ENCODE results near the gene MBD3L5. TPM values are rescaled to one million over a fixed set of nuclear protein-coding genes. Genes with fewer than 3 reads are reported as not detected.

The MBD3L5 gene
- total and polyA plus RNA-seq, 4 donors, result not detected

DNA sequence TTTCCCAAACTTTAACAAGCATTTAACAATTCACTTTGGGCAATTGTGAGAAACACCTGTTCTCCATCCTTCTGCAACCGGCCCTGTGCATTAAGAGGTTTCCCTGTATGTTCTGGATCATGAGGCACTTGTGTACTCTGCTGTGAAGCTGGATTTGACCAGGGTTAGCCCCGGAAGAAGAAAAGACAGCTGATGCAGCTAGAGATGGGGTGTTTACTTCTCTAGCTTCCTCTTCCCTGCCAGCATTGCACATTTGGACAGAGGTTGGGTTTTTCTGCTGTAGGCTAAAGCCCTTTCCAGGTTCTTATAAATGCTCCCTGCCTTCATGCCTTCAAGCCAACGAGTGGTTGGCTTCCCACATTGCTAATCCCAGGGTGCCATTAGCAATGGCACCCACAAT lies 30.0 kb upstream of the MBD3L5 start:
- Histone ChIP-seq H3K4me1 (ENCODE audit: control insufficient read depth in 4 of 4, insufficient read depth in 4 of 4, low read length in 3 of 4) (peaks cover 0 to 2% (median 0%) of the 10 kb centered on the region in 4 donors), H3K36me3 (ENCODE audit: control insufficient read depth in 4 of 4, insufficient read depth in 3 of 4, low read depth in 1 of 4, low read length in 3 of 4) (no peaks in the 10 kb centered on the region), H3K27ac (ENCODE audit: low read depth in 1 of 2, low read length in 2 of 2) (no peak overlapping the region), H3K4me3 (ENCODE audit: low read depth in 1 of 3, low read length in 3 of 3) (no peak overlapping the region), H3K27me3 (ENCODE audit: control insufficient read depth in 4 of 4, insufficient read depth in 4 of 4, low read length in 3 of 4) (no peaks in the 10 kb centered on the region), H3K9ac (ENCODE audit: low read depth in 1 of 2, low read length in 2 of 2) (no peak overlapping the region), H3K9me3 (ENCODE audit: control insufficient read depth in 4 of 4, low read length in 3 of 4) (no peaks in the 10 kb centered on the region)
- TF ChIP-seq YY1 (IDR thresholded peaks at IDR 0.05) (no peak), GABPA (IDR thresholded peaks at IDR 0.05 in 1 of 2, conservative IDR thresholded peaks at IDR 0.05 in 1 of 2) (no peak), RAD21 (IDR thresholded peaks at IDR 0.05) (no peak)
- TF ChIP-seq, protein P1, sequence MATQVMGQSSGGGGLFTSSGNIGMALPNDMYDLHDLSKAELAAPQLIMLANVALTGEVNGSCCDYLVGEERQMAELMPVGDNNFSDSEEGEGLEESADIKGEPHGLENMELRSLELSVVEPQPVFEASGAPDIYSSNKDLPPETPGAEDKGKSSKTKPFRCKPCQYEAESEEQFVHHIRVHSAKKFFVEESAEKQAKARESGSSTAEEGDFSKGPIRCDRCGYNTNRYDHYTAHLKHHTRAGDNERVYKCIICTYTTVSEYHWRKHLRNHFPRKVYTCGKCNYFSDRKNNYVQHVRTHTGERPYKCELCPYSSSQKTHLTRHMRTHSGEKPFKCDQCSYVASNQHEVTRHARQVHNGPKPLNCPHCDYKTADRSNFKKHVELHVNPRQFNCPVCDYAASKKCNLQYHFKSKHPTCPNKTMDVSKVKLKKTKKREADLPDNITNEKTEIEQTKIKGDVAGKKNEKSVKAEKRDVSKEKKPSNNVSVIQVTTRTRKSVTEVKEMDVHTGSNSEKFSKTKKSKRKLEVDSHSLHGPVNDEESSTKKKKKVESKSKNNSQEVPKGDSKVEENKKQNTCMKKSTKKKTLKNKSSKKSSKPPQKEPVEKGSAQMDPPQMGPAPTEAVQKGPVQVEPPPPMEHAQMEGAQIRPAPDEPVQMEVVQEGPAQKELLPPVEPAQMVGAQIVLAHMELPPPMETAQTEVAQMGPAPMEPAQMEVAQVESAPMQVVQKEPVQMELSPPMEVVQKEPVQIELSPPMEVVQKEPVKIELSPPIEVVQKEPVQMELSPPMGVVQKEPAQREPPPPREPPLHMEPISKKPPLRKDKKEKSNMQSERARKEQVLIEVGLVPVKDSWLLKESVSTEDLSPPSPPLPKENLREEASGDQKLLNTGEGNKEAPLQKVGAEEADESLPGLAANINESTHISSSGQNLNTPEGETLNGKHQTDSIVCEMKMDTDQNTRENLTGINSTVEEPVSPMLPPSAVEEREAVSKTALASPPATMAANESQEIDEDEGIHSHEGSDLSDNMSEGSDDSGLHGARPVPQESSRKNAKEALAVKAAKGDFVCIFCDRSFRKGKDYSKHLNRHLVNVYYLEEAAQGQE (IDR thresholded peaks at IDR 0.05), result no peak
- TF ChIP-seq, protein P2, sequence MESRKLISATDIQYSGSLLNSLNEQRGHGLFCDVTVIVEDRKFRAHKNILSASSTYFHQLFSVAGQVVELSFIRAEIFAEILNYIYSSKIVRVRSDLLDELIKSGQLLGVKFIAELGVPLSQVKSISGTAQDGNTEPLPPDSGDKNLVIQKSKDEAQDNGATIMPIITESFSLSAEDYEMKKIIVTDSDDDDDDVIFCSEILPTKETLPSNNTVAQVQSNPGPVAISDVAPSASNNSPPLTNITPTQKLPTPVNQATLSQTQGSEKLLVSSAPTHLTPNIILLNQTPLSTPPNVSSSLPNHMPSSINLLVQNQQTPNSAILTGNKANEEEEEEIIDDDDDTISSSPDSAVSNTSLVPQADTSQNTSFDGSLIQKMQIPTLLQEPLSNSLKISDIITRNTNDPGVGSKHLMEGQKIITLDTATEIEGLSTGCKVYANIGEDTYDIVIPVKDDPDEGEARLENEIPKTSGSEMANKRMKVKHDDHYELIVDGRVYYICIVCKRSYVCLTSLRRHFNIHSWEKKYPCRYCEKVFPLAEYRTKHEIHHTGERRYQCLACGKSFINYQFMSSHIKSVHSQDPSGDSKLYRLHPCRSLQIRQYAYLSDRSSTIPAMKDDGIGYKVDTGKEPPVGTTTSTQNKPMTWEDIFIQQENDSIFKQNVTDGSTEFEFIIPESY (IDR thresholded peaks at IDR 0.05), result no peak
- TF ChIP-seq, protein P3, sequence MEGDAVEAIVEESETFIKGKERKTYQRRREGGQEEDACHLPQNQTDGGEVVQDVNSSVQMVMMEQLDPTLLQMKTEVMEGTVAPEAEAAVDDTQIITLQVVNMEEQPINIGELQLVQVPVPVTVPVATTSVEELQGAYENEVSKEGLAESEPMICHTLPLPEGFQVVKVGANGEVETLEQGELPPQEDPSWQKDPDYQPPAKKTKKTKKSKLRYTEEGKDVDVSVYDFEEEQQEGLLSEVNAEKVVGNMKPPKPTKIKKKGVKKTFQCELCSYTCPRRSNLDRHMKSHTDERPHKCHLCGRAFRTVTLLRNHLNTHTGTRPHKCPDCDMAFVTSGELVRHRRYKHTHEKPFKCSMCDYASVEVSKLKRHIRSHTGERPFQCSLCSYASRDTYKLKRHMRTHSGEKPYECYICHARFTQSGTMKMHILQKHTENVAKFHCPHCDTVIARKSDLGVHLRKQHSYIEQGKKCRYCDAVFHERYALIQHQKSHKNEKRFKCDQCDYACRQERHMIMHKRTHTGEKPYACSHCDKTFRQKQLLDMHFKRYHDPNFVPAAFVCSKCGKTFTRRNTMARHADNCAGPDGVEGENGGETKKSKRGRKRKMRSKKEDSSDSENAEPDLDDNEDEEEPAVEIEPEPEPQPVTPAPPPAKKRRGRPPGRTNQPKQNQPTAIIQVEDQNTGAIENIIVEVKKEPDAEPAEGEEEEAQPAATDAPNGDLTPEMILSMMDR (IDR thresholded peaks at IDR 0.05; ENCODE audit: low read depth, low read length, missing input control), result no peak
- WGBS, result 49% methylated on average over 3 of the region's 3 CpGs
- DNase-seq (ENCODE audit: low spot score), result no peak

DNA sequence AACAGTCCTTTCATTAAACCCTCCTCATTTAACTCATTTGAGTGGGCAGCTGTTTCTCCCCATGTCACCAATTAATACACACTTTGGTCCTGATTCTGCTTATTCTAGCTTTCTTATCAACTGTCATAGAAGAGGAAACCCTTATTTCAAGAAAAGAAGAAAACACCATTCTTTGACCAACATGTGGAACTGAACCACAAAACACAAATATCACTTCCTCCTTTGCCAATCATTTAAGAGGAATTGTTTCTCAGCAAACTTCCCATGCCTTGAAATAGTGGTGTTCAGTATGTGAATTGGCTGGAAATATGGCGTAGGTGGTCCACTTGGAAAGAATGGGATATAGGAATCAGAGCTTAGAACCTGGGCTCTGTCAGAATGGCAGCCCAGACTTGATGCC lies 29.6 kb upstream of the MBD3L5 start:
- no peak overlapping the region for H3K27ac ChIP-seq (ENCODE audit: low read depth in 1 of 2, low read length in 2 of 2)
- TF ChIP-seq, protein P3 (IDR thresholded peaks at IDR 0.05; ENCODE audit: low read depth, low read length, missing input control), result no peak
- TF ChIP-seq HNF4G (IDR thresholded peaks at IDR 0.05) (no peak), NR2F2 (IDR thresholded peaks at IDR 0.05) (no peak), HNF4A (conservative IDR thresholded peaks at IDR 0.05) (no peak), FOXA2 (IDR thresholded peaks at IDR 0.05) (no peak), RXRA (IDR thresholded peaks at IDR 0.05) (no peak), SP1 (IDR thresholded peaks at IDR 0.05) (no peak), FOXA1 (IDR thresholded peaks at IDR 0.05) (no peak), RAD21 (IDR thresholded peaks at IDR 0.05) (no peak), GABPA (IDR thresholded peaks at IDR 0.05 in 1 of 2, conservative IDR thresholded peaks at IDR 0.05 in 1 of 2) (no peak)
- TF ChIP-seq, protein P2 (IDR thresholded peaks at IDR 0.05), result no peak
- TF ChIP-seq, protein P1 (IDR thresholded peaks at IDR 0.05), result no peak
- TF ChIP-seq, protein P4, sequence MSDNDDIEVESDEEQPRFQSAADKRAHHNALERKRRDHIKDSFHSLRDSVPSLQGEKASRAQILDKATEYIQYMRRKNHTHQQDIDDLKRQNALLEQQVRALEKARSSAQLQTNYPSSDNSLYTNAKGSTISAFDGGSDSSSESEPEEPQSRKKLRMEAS (IDR thresholded peaks at IDR 0.05), result no peak
- TF ChIP-seq, protein P5, sequence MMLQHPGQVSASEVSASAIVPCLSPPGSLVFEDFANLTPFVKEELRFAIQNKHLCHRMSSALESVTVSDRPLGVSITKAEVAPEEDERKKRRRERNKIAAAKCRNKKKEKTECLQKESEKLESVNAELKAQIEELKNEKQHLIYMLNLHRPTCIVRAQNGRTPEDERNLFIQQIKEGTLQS (IDR thresholded peaks at IDR 0.05), result no peak

More for the DNA sequence above, 29.6 kb upstream of the MBD3L5 start:
- Histone ChIP-seq H3K27me3 (ENCODE audit: control insufficient read depth in 4 of 4, insufficient read depth in 4 of 4, low read length in 3 of 4) (no peaks in the 10 kb centered on the region), H3K36me3 (ENCODE audit: control insufficient read depth in 4 of 4, insufficient read depth in 3 of 4, low read depth in 1 of 4, low read length in 3 of 4) (no peaks in the 10 kb centered on the region), H3K4me3 (ENCODE audit: low read depth in 1 of 3, low read length in 3 of 3) (no peak overlapping the region), H3K9me3 (ENCODE audit: control insufficient read depth in 4 of 4, low read length in 3 of 4) (no peaks in the 10 kb centered on the region), H3K4me1 (ENCODE audit: control insufficient read depth in 4 of 4, insufficient read depth in 4 of 4, low read length in 3 of 4) (peaks cover 0 to 2% (median 0%) of the 10 kb centered on the region in 4 donors), H3K9ac (ENCODE audit: low read depth in 1 of 2, low read length in 2 of 2) (no peak overlapping the region)
- 59% methylated on average over 1 of the region's 1 CpG for WGBS
- DNase-seq (ENCODE audit: low spot score), result no peak
